Keratinocyte (primary cell): Measurements from ENCODE around the gene SGIP1. TPM values are rescaled to one million over a fixed set of nuclear protein-coding genes. Genes with fewer than 3 reads are reported as not detected.

ENCODE experiments used
- DNase-seq: peaks from one replicate; pipeline ENCODE4 v3.0.0-alpha.2; 2011; ENCODE audit warnings: low read depth, missing footprints, low spot score
- FAIRE-seq: peaks from 2 replicates; lab custom pipeline; 2011; peaks lifted over from hg19 to GRCh38; lab: Jason Lieb, UNC
- H2AFZ ChIP-seq: 2 replicates; pipeline ENCODE4 v1.6.0; 2012; ENCODE audit warnings: low read length, control low read depth, inconsistent platforms; ENCODE audit not compliant: control insufficient read depth
- H3K27ac ChIP-seq: 2 replicates; pipeline ENCODE4 v1.5.1; 2011; ENCODE audit warnings: low read length; ENCODE audit not compliant: control insufficient read depth, insufficient read depth
- H3K27me3 ChIP-seq: 3 replicates; pipeline ENCODE4 v1.6.0; 2011; ENCODE audit warnings: low read length; ENCODE audit not compliant: control insufficient read depth, insufficient read depth; ENCODE audit errors: extremely low read depth
- H3K36me3 ChIP-seq, 2 experiments: 2 replicates in 1 of 2; 3 replicates in 1 of 2; pipeline ENCODE4 v1.5.1; 2011; ENCODE audit warnings: low read length in 2 of 2, mild to moderate bottlenecking in 1 of 2; ENCODE audit not compliant: control insufficient read depth in 2 of 2, insufficient read depth in 2 of 2; ENCODE audit errors: extremely low read depth in 1 of 2
- H3K4me1 ChIP-seq: 3 replicates; pipeline ENCODE4 v1.5.1; 2011; ENCODE audit warnings: low read length; ENCODE audit not compliant: control insufficient read depth, insufficient read depth; ENCODE audit errors: extremely low read depth
- H3K4me2 ChIP-seq: 3 replicates; pipeline ENCODE4 v1.6.0; 2011; ENCODE audit warnings: low read depth, low read length; ENCODE audit not compliant: control insufficient read depth, insufficient read depth; ENCODE audit errors: extremely low read depth
- H3K4me3 ChIP-seq, 3 experiments: fragments of 200-600 bp in 1 of 3; sonication (generic) in 1 of 3; 2 replicates in 2 of 3; 3 replicates in 1 of 3; pipeline ENCODE4 v1.5.1; 2011 to 2016; ENCODE audit warnings: low read length in 3 of 3, mild to moderate bottlenecking in 3 of 3, control low read depth in 2 of 3, inconsistent platforms in 1 of 3, low read depth in 1 of 3, mixed read lengths in 1 of 3, mixed run types in 1 of 3, moderate library complexity in 1 of 3; ENCODE audit not compliant: control insufficient read depth in 2 of 3, insufficient read depth in 2 of 3; ENCODE audit errors: extremely low read depth in 1 of 3
- H3K79me2 ChIP-seq: 2 replicates; pipeline ENCODE4 v1.6.0; 2012; ENCODE audit warnings: low read length; ENCODE audit not compliant: control insufficient read depth, insufficient read depth
- H3K9ac ChIP-seq: 3 replicates; pipeline ENCODE4 v1.6.0; 2011; ENCODE audit warnings: low read length; ENCODE audit not compliant: control insufficient read depth, insufficient read depth; ENCODE audit errors: extremely low read depth
- H3K9me1 ChIP-seq: 3 replicates; pipeline ENCODE4 v1.6.0; 2011; ENCODE audit warnings: low read length; ENCODE audit not compliant: control insufficient read depth, insufficient read depth; ENCODE audit errors: extremely low read depth
- H3K9me3 ChIP-seq: 2 replicates; pipeline ENCODE4 v1.5.1; 2012; ENCODE audit warnings: low read depth, low read length; ENCODE audit not compliant: control insufficient read depth
- H4K20me1 ChIP-seq: 3 replicates; pipeline ENCODE4 v1.6.0; 2011; ENCODE audit warnings: low read length; ENCODE audit not compliant: control insufficient read depth, insufficient read depth; ENCODE audit errors: extremely low read depth
- EZH2 ChIP-seq: IDR thresholded peaks from one replicate; pipeline ENCODE4 v1.6.1; 2012; ENCODE audit warnings: inconsistent platforms, mild to moderate bottlenecking, low read length, moderate library complexity
- dilution Hi-C: fragments of 300-500 bp; cut with MboI; formaldehyde crosslinking; loops from one replicate; pipeline ENCODE4 v1.7.0; 2020; ENCODE audit warnings: low sequenced_read_pairs; ENCODE audit not compliant: extremely low pct_ligation_motif_present
- polyA plus RNA-seq, 5 experiments: library from polyadenylated mRNA; depleted of rRNA in 3 of 5; stranded (reverse) in 3 of 5; stranded (forward) in 1 of 5; unstranded in 1 of 5; fragments of >200 nt; gene quantifications; 1 replicate in 1 of 5; 2 replicates in 3 of 5; 3 replicates in 1 of 5; pipeline versions ENCODE4 v1.2.1 to v1.2.3, GENCODE V29; 2011 to 2012; ENCODE audit warnings: missing spikeins in 2 of 5, low read depth in 1 of 5, low replicate concordance in 1 of 5
- TF ChIP-seq, protein P1 (sequence below), 3 experiments: IDR thresholded peaks in 1 of 3; conservative IDR thresholded peaks in 1 of 3; optimal IDR thresholded peaks in 1 of 3; 2 replicates in 2 of 3; 3 replicates in 1 of 3; pipeline versions ENCODE3 to v1.5.1; 2011; ENCODE audit warnings: low read length in 3 of 3, mild to moderate bottlenecking in 3 of 3, moderate library complexity in 2 of 3, control low read depth in 1 of 3, inconsistent platforms in 1 of 3; ENCODE audit not compliant: insufficient read depth in 2 of 3; ENCODE audit errors: extremely low read depth in 1 of 3

SGIP1 gene
- polyA plus RNA-seq, 1 donor (not counting 4 experiments of a cell fraction or from before 2014, with no cell fraction given) = 0.05 TPM

DNA sequence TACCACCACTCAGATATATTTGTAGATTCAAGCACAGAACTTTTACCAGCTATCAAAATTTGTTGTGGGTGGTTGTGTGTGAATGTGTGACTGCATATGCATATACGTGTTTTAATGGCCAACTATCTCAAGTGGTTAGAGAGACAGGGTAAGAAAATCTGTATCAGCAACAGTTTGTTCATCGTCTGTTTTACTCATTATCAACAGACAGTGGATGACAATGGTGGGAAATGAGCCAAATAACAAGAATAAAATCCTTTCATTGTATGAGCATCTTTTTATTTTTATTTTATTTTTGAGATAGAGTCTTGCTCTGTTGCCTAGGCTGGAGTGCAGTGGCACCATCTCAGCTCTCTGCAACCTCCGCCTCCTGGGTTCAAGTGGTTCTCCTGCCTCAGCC lies 195.6 kb downstream of the SGIP1 start:
- Histone ChIP-seq H2AFZ (no peak overlapping the region), H3K27ac (no peak overlapping the region), H3K36me3 (no peaks in the 10 kb centered on the region), H3K4me1 (peaks cover 20% of the 10 kb centered on the region), H3K9me1 (no peaks in the 10 kb centered on the region), H3K79me2 (no peaks in the 10 kb centered on the region), H3K4me3 (no peak overlapping the region), H3K9me3 (no peaks in the 10 kb centered on the region), H3K9ac (no peak overlapping the region), H3K4me2 (peak overlapping the region; percentile 11), H3K27me3 (no peaks in the 10 kb centered on the region), H4K20me1 (no peaks in the 10 kb centered on the region)
- TF ChIP-seq, protein P1, sequence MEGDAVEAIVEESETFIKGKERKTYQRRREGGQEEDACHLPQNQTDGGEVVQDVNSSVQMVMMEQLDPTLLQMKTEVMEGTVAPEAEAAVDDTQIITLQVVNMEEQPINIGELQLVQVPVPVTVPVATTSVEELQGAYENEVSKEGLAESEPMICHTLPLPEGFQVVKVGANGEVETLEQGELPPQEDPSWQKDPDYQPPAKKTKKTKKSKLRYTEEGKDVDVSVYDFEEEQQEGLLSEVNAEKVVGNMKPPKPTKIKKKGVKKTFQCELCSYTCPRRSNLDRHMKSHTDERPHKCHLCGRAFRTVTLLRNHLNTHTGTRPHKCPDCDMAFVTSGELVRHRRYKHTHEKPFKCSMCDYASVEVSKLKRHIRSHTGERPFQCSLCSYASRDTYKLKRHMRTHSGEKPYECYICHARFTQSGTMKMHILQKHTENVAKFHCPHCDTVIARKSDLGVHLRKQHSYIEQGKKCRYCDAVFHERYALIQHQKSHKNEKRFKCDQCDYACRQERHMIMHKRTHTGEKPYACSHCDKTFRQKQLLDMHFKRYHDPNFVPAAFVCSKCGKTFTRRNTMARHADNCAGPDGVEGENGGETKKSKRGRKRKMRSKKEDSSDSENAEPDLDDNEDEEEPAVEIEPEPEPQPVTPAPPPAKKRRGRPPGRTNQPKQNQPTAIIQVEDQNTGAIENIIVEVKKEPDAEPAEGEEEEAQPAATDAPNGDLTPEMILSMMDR (optimal IDR thresholded peaks at IDR 0.05 in 1 of 3, IDR thresholded peaks at IDR 0.05 in 1 of 3, conservative IDR thresholded peaks at IDR 0.05 in 1 of 3; ENCODE audit: extremely low read depth in 1 of 3, insufficient read depth in 2 of 3, low read length in 3 of 3) = no peak
- no peak for TF ChIP-seq EZH2
- no peak for FAIRE-seq
- no peak for DNase-seq
- dilution Hi-C loops = no loop called here

DNA sequence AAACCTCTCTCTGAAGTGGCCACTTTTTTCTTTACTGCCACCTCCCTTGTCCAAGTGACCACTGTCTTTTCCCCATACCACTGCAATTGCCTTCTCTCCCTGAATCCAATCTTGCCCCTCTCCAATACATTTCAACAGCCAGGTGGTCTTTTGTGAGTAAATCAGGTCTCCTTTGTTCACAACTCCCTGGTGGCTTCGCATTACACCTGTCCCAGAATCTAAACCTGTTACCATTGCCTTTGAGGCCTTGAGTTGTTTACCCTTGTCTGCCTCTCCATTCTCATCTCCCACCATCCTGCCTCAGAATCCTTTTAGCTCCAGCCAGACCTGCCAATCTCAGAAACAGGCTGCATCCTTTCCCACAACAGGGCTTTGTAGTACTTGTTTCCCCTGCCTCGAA lies 196.5 kb downstream of the SGIP1 start:
- Histone ChIP-seq H3K4me1 (peaks cover 20% of the 10 kb centered on the region), H3K27ac (no peak overlapping the region), H3K9me1 (no peaks in the 10 kb centered on the region), H3K9me3 (no peaks in the 10 kb centered on the region), H3K4me3 (no peak overlapping the region), H2AFZ (no peak overlapping the region), H3K36me3 (no peaks in the 10 kb centered on the region), H3K27me3 (no peaks in the 10 kb centered on the region), H4K20me1 (no peaks in the 10 kb centered on the region), H3K79me2 (no peaks in the 10 kb centered on the region), H3K4me2 (no peak overlapping the region), H3K9ac (no peak overlapping the region)
- dilution Hi-C loops = no loop called here
- DNase-seq (no peak), FAIRE-seq (no peak)
- TF ChIP-seq, protein P1 (optimal IDR thresholded peaks at IDR 0.05 in 1 of 3, IDR thresholded peaks at IDR 0.05 in 1 of 3, conservative IDR thresholded peaks at IDR 0.05 in 1 of 3; ENCODE audit: extremely low read depth in 1 of 3, insufficient read depth in 2 of 3, low read length in 3 of 3) = no peak
- TF ChIP-seq EZH2 = no peak
